GM19395 (cell line): ENCODE data around the gene FOXR1.

Experiments
- ATAC-seq: cut with Tn5 transposase; IDR thresholded peaks from one replicate; pipeline ENCODE4 v1.9.1; 2021; ENCODE audit warnings: mild to moderate bottlenecking, moderate library complexity; ENCODE audit not compliant: unreplicated experiment

The FOXR1 gene, protein sequence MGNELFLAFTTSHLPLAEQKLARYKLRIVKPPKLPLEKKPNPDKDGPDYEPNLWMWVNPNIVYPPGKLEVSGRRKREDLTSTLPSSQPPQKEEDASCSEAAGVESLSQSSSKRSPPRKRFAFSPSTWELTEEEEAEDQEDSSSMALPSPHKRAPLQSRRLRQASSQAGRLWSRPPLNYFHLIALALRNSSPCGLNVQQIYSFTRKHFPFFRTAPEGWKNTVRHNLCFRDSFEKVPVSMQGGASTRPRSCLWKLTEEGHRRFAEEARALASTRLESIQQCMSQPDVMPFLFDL

DNA sequence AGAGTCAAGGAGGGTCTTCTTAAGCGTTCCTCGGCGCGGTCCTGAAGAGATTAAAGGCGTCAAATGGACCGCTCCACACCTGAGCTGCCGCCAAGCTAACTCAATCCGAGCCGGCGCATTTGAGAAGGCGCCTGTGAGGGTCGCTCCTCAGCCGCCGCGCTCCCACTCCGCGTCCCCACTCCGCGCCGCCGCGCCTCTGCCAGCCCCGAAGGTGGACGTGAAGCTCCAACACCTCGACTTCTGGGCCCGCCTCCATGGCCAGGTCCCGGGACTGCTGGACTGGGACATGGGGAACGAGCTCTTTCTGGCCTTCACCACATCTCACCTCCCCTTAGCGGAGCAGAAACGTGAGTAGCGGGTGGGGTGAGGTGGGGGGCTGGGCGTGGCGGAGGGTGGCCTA, at the start of gene FOXR1:
TSS of gene FOXR1 (plus strand) at position 116 of the 400 bp plus-strand sequence. CDS start at position 287, 171 bp downstream.
- no peak for ATAC-seq

DNA sequence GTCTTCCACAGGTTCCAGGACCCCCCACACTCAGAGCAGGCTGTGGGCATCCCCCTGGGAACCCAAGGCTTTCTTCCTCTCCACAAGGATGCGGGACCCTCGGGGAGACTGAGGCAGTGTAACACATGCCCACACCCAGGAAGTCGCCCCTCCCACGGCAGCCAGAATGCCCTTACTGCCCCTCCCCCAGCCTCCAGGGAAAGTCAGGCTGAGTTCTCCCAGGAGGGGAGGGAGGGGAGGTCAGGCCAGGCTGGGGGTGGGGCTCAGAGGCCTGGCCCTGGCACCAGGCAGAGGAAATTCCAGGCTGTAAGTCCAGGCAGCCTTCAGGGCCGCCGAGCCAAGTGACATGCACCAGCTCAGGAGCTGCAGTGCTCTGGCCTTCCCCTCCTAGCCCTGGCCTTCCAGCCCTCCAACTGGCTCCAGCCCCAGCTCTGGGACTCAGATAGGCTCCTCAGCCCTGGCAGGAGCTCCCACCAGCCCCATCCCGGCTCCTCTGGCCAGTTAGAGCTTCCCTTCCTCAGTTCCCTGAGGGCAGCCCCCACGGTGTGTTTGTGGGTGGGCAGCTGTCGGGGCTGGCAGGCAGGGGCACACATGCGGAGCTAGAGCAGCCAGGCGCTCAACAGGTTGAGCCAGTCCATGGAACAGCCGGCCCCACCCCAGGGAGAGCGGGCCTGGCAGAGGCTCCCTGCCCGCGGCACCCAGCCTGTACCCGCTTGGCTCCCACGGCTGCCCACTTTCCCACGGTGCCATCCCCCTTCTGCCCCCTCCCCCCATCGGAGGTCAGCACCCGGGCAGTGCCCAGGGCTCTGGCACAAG, 49.4 kb upstream of the FOXR1 start:
- ATAC-seq = no peak

DNA sequence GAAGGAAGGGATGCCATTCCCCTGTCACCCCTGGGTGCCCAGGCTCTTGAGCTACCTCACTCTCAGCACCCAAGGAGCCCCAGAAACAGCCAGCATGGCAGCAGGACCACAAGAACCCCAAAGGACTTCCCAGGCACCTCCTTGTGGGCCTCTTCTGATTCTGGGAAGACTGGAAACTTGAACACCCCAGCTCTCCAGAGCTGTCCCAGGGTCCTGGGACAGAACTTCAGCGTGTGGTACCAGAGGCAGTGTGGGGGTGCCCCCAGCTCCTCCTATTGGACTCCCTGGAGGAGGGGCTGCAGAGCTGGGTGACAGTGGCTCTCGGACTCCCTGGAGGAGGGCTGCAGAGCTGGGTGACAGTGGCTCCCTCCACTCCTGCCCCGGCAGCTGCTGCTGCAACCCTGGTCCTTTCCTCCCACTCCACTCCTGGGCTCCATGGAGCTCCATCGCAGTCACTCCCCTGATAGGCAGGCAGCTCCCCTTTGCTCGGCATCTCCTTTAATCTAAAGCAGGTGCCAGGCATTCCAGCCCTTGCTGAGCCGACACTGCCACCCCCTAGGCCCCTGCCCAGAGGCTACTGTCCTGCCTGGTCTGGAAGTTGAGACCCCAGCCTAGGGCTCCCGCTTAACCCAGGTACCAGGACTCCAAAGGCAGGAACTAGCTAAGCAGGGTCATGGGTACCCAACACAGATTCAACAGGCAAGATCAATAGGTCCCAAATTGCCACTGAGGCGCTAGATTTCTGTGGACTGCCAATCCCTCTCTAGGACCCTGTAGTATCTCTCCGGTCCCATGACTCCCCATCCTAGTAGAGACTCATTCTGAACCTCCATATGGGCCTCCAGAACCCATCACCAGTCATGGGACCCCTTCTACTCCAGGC, 48.6 kb upstream of the FOXR1 start:
- ATAC-seq = no peak

DNA sequence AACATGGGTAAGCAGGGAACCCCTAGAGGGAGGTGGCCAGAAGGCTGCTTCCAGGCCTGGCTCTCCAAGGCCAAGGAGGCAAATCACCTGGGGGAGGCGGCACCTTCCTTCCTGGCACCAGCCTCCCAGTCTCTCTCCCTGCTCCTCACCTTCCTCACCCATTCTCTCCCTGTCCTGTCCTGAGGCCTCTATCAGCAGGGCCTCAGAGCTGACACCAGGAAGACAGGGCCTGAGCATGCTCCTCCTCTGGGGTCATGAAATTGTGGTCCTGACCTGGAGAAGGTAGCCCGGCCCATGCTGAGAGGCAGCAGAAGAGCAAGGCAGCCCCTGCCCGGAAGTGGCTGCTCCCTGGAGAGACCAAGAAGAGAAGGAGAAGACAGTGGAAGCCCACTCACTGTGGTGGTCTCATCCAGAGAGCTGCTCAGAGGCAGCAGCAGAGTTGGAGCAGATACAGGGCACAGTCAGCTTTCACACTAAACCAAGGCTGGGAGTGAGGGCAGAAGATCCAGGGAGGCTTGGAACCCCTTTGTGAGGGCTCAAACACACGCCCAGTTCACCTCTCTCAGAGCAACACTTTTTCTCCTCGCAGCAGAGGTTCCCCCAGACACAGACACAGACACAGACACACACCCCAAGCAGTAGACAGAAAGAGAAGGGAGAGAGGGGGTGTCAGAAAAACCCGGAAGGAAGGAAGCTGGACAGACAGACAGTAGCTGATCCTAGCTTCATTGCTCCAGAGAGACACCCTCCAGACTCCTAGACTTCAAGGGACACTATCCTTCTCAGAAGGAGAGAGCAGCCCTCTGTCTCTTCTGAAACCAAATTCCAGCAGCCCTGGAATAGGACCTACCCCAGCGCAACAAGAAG, 47.6 kb upstream of the FOXR1 start:
- no peak for ATAC-seq

DNA sequence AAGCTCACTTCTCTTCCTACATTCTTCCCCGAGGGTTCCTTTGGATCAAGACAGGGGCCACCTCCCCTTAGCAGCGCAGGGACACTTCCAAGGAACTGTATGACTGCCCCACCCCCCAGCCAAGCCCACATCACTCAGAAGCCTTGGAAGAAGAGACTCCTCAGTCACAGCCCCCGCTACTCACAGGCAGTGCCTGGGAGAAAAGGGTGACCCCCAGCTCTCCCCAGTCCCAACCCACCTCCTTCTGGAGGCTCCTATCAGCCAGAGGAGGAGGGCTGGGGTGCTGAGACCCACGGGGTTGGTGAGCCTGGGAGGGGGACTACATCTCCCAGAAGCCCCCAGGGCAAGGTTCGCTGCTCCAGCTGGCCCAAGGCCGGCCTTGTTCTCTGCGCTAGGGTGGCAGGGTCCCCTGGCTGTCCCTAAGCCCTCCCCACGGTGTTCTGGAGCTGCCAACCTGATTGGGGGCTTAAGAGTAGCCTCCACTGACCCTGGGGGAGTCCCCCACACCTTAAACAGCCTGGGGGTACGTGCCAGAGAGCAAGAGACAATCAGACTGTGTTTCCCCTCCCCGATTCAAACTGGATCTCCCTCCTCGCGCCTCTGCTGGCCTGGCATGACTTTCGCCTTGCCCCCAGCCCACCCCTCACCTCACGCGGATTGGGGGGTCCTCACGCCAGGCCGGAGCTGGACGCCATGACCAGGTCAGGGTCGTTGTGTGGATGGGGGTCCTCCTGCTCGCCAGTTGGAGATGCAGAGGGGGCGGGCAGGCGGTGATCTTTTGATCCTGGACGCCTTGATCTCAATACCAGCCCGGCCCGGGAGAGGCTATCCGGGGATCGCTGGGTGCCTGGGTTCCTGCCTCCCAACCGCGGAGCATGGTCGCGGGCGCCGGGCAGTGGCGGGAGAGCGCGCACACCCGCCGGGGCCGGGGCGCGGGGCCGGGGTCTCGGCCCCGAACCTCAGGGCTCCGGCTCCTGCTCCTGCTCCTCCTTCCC, 46.7 kb upstream of the FOXR1 start:
- no peak for ATAC-seq

DNA sequence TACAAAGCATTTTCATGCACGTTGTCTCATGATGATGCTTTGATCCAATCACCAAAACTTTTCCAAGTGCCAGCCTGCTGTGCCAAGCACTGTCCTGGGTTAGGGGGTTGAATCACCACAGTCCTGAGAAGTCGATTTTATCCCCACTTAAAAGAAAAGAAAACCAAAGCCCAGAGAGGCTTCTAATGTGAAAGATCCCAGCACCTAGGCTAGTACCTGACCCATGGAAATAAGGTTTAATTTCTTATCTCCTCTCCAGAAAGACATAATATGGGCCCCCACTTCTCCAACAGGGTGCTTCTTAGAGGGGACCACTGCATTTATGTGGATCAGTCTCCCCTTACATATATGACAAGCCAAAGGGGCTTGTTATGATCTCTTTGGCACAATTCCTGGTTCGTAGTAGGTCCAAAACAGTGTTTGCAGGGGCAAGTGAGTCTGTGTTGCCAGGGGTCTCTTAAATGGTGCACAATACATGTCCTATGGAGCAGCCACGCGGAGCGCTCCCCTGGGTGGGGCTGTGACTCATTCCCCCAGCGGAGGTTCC, 43.9 kb upstream of the FOXR1 start:
- no peak for ATAC-seq

DNA sequence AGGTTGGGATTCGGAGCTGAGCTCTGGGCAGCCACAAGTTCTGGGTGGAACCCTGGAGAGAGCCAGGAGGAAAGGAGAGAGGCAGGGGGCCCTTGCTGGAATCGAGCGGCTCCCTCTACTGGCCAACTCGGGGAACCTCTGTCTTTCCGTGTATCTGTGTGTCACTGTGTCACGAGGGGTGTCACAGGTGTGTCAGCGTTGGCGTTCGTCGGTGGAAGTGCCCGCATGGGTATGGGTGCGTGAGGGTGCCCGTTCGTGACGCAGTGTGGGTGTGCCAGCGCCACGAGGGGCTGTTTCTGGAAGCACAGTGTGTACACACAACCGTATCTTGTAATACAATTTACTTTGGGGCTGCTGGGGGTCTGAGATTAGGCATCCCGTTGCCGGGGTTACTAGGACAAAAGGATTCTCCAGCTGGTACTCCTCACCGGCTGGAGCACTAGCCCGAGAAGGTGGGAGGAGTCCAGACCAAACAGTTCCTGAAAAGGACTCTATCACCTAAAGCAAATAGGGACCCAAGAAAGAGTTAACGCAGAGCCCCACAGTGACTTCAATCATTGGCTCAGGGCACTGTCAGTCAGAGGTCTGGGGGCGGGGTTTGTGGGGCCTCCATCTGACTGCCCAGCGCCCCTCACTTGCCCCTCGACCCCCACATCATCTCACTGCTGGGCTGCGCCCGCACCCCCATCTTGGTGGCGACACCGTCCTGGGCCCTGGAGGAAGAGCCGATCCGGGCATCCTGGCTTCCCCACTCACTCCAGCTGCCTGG, 43.3 kb upstream of the FOXR1 start:
- ATAC-seq = peak; percentile 43

DNA sequence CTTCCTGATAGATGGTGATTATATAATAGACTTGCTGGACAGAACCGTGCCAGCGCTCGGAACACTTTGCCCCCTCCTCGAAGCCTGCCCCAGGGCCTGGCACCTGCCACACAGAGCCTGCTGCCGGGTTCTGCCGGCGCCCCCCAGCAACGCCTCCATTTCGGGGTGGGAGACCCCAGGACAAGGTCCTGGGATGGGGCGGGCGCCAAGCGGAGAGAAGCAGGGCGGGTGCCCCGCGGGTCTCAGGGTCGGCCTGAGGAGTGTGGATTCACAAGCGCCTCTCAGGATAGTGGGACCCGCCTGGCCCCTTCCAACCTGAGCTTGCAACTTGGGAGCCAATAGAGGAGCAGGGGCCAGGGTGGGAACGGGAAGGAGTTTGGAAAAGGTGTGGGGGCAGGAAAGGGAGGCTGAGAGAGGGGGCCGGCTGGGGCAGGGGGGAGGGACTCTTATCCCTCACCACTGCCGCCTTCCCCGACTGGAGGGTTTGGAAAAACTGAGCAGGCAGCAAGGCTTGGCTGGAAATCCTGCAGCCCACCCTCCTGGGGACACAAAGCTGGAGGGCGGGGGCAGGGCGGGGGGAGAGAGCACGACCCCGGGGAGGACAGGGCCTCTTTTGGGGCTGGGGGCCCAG, 42.6 kb upstream of the FOXR1 start:
- peak; percentile 4 for ATAC-seq

DNA sequence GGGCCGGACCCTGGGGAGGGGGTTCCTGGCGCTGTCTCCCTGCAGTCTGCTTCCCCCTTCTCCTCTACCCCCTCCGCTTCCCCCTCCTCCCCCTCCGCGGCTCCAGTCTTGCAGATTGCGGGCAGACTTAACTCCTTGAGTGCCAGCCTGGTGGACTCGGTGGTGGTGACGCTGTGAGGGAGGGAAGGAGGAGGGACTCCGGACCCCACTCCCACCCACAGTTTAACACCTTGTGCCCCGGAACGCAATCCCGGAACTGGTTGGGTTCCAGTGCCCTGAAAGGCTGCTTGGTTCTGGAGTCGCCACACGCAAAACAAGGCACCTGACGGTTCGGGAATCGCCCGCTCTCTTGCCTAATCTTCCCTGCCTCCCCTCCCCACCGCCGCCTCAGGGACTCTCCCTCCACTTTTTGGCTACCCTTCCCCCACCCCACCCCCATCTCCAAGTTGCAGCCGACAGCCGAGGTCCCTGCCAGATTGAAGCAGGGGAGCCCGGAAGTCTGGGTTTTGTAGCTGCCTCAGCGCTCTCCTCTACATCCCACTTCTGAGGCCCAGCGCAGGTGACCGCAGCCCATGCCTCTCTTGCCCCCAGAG, 42.0 kb upstream of the FOXR1 start:
- no peak for ATAC-seq

DNA sequence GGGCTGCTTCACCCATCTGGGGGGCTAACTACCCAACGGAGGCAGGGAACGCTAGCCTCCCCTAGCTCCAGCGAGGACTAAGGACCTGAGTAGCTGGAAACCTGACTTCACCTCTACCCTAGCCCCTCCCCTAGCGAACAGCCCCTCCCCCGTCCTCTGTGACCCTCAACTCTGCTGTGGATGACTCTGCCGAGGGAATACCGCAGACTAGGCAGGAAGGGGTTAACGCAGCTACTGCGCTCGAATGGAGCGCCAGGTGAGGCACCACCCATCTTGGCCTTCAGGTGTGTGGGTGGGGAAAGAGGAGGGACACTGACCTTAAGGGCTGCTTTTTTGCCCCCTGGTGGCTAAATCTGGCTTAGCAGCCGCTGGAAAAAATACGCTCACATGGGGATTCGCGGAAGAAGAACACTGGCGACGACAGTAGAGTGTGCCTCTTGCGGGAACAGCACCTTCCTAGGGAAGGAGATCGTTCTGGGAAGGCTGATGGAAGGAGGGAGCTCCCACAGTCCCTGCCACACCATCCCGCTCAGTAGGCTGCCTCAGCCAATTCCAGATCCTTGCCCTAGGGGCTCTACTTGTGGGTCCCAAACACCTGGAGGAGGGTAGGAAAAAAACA, 41.4 kb upstream of the FOXR1 start:
- no peak for ATAC-seq

DNA sequence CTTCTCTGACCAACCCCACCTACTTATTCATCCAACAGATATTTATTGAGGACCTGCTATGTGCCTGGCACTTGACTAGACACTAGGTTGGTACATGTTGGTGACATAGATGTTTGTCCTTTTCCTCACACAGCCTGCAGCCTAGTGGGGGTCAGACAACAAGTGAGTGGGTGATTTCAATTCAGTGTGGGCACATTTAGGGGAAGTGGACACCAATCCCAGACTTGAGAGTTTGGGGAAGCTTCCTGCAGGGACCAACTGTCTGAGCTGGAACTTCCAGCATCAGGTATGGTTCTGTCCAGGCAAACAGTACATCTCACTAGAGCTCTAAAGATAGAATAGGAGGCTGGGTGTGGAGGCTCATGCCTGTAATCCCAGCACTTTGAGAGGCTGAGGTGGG, 40.0 kb upstream of the FOXR1 start:
- ATAC-seq = no peak

DNA sequence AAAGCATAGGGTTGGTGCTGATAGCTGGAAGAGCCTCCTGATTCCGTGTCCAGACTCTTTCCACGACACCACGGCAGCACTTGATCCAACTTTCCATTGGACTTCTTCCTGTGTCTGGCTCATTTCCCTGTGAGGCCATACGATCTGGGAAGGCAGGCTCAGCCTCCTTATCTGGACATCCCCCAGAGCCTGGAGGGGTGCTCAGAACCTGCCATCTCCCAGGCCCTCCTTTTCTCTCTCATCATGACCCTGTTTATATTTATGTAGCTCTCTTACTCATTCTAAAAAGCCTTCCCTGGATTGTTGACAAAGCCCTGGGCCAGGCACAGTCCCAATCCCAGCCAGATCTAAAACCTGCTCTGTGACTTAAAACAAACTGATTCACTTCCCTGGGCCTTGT, 38.1 kb upstream of the FOXR1 start:
- ATAC-seq = no peak

DNA sequence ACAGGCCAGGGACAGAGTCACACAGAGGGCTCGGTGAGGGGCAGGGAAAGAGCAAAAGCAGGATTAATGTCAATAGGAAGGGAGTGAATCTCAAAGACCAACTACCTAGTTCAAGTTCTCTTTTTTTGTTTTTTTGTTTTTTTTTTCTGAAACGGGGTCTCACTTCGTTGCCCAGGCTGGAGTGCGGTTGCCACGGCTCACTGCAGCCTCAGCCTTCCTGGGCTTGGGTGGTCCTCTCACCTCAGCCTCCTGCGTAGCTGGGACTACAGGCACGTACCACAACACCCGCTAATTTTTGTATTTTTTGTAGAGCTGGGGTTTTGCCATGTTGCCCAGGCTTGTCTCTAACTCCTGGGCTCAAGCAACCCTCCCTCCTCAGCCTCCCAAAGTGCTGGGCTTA, 36.2 kb upstream of the FOXR1 start:
- no peak for ATAC-seq

DNA sequence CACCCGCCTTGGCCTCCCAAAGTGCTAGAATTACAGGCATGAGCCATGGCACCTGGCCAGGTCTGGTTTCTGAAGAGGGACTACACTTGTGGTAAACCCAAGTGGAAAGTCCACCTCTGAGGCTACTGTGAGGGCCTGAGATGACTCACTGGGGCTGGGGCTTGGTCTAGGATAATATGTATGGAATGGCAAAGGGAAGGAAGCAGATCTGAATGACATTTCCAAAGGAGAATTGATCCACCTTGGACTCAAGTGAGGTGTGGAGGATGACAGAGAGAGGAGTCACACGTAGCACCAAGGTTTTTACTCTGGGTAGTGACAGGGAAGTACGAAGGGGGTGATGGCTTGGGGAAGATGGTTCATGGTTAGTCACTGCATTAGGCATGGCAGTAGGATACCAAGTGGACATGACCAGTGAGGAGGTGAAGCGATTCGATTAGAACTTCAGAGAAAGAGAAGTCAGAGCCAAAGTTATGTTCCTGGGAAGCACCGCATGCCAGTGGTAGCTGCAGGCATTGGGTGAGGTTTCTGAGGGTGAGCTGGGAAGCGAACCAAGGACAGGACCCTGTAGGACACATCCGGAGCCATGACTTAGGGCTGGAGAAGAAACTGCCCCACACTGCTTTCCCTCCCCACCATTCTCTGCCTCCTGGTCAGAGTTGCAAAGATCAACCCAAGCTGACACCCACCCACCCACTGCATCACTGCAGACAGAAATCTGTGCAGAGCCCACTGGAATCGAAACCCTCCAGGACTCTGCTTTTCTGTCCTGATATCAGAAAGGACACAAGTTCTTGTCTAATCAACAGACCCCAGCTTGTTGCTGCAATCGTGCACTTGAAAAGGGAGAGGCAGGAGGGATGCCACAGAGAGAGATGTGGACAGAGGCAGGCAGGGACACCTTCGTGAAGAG, 32.8 kb upstream of the FOXR1 start:
- no peak for ATAC-seq

DNA sequence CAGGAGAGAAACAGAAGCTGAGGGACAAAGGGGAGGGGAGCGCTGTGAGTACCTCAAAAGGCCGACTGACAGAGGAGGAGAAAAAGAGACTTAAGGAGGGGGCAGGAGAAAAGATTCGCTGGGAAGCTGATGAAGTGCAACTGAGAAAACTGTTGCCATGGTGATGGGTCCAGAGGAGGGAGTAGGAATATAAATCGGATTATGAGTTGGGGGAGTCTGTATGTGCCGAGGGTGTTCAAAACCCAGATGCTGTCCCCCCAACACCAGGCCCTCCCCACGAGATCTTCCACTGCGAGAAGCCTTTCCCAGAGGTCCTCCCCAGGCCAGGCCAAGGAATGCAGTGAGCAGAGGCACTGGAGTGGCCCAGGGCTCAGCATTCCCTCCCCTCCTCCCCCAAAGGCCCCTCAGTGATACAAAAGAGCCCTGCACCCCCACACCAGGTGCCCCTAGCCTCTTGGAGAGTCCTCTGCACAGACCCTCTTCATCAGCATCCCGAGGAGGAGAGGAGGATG, 32.1 kb upstream of the FOXR1 start:
- no peak for ATAC-seq
